Endothelial cell (in vitro differentiated cells): ENCODE measurements around the gene MTRFR. TPM values are rescaled to one million over a fixed set of nuclear protein-coding genes. Genes with fewer than 3 reads are reported as not detected.

ENCODE experiments used
- DNase-seq: peaks from one replicate; pipeline ENCODE4 v3.0.0; 2021; ENCODE audit warnings: low spot score
- H3K27ac Mint-ChIP-seq: one replicate; pipeline ENCODE4 v1.8.0; 2021; ENCODE audit warnings: mixed read lengths, inconsistent platforms; ENCODE audit not compliant: unreplicated experiment
- H3K27me3 Mint-ChIP-seq: one replicate; pipeline ENCODE4 v1.8.0; 2021; ENCODE audit warnings: mild to moderate bottlenecking, moderate library complexity, mixed read lengths, inconsistent platforms; ENCODE audit not compliant: unreplicated experiment
- H3K36me3 Mint-ChIP-seq: one replicate; pipeline ENCODE4 v1.8.0; 2021; ENCODE audit warnings: mild to moderate bottlenecking, low read depth, mixed read lengths, inconsistent platforms; ENCODE audit not compliant: unreplicated experiment
- H3K4me1 Mint-ChIP-seq: one replicate; pipeline ENCODE4 v1.8.0; 2021; ENCODE audit warnings: mild to moderate bottlenecking, mixed read lengths, inconsistent platforms; ENCODE audit not compliant: unreplicated experiment
- H3K4me3 Mint-ChIP-seq: one replicate; pipeline ENCODE4 v1.8.0; 2021; ENCODE audit warnings: mild to moderate bottlenecking, mixed read lengths, inconsistent platforms; ENCODE audit not compliant: unreplicated experiment
- H3K9me3 Mint-ChIP-seq: one replicate; pipeline ENCODE4 v1.8.0; 2021; ENCODE audit warnings: mixed read lengths, inconsistent platforms; ENCODE audit not compliant: unreplicated experiment
- total RNA-seq: library from RNA; stranded (reverse); fragmentation: NEBNext Ultra II Directional; extraction: Animal tissue kit (Norgen Biotek cat#: 25700); gene quantifications from one replicate; pipeline ENCODE4 v1.2.1, GENCODE V29; 2021; ENCODE audit not compliant: unreplicated experiment
- TF ChIP-seq, protein P1 (sequence below): fragments of 200-600 bp; sonication (generic); IDR thresholded peaks from one replicate; pipeline ENCODE4 v1.5.0; 2021; ENCODE audit warnings: antibody characterized with exemption; ENCODE audit not compliant: unreplicated experiment

MTRFR gene
- total RNA-seq, 1 donor from 2014 or later, result 11.6 TPM

DNA sequence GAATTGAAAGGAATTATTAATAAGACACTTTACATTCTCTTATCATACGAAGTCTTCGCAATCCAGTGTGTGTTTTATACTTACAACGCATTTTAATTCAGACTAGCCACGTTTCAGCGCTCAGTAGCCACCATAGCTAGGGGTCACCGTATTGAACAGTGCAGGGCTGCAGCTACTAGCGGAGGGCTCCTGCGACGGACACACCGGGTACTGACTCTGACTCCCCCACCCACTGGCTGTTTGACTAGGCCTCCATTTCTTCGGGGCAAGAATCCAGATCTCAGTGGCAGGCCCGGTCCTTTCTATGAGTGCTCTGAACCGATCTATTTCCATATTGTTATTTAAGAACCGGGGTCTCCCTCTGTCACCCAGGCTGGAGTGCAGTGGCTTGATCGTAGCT is 39.9 kb downstream of the MTRFR start:
- peak overlapping the region; percentile 73 for H3K4me3 Mint-ChIP-seq
- TF ChIP-seq, protein P1, sequence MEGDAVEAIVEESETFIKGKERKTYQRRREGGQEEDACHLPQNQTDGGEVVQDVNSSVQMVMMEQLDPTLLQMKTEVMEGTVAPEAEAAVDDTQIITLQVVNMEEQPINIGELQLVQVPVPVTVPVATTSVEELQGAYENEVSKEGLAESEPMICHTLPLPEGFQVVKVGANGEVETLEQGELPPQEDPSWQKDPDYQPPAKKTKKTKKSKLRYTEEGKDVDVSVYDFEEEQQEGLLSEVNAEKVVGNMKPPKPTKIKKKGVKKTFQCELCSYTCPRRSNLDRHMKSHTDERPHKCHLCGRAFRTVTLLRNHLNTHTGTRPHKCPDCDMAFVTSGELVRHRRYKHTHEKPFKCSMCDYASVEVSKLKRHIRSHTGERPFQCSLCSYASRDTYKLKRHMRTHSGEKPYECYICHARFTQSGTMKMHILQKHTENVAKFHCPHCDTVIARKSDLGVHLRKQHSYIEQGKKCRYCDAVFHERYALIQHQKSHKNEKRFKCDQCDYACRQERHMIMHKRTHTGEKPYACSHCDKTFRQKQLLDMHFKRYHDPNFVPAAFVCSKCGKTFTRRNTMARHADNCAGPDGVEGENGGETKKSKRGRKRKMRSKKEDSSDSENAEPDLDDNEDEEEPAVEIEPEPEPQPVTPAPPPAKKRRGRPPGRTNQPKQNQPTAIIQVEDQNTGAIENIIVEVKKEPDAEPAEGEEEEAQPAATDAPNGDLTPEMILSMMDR, result no peak
- H3K27me3 Mint-ChIP-seq, result peaks cover 7% of the 10 kb centered on the region
- H3K4me1 Mint-ChIP-seq, result peaks cover 18% of the 10 kb centered on the region
- H3K27ac Mint-ChIP-seq, result no peak overlapping the region
- H3K36me3 Mint-ChIP-seq, result peaks cover 3% of the 10 kb centered on the region
- no peak for DNase-seq
- H3K9me3 Mint-ChIP-seq, result no peaks in the 10 kb centered on the region

DNA sequence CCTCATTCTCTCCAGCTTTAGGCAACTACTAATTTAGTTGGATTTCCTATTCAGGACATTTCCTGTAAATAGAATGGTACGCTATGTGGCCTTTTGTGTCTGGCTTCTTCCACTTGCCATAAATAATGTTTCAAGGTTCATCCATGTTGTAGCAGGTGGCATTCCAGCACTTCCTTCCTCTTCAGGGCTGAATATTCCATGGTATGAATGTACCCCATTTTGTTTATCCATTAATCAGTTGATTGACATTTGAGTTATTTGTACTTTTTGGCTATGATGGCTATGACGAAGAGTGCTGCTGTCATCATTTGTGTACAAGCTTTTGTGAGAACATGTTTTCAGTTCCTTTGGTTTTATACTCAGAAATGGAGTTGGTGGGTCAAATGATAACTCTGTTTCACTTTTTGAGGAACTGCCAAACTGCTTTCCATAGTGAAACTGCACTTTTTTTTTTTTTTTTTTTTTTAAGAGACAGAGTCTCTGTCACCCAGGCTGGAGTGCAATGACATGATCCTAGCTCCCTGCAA is 44.9 kb downstream of the MTRFR start:
- H3K27me3 Mint-ChIP-seq, result no peaks in the 10 kb centered on the region
- no peaks in the 10 kb centered on the region for H3K36me3 Mint-ChIP-seq
- H3K4me3 Mint-ChIP-seq, result no peak overlapping the region
- no peaks in the 10 kb centered on the region for H3K9me3 Mint-ChIP-seq
- peaks cover 3% of the 10 kb centered on the region for H3K4me1 Mint-ChIP-seq
- no peak for DNase-seq
- TF ChIP-seq, protein P1, result no peak
- H3K27ac Mint-ChIP-seq, result no peak overlapping the region

DNA sequence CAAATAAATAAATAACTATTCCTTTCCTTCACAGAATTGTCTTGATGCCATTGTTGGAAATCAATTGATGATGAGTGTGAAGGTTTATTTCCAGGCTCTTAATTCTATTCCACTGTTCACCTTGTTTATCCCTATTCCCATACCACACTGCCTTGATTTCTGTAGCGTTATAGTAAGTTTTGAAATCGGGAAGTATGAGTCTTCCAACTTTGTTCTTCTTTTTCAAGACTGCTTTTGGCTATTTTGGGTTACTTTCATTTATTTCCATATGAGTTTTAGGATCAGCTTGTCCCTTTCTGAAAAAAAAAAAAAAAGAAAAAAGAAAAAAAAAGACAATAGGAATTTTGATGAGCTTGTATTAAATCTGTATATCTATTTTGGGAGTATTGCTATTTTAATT is 47.7 kb downstream of the MTRFR start:
- H3K27ac Mint-ChIP-seq, result no peak overlapping the region
- TF ChIP-seq, protein P1, result no peak

DNA sequence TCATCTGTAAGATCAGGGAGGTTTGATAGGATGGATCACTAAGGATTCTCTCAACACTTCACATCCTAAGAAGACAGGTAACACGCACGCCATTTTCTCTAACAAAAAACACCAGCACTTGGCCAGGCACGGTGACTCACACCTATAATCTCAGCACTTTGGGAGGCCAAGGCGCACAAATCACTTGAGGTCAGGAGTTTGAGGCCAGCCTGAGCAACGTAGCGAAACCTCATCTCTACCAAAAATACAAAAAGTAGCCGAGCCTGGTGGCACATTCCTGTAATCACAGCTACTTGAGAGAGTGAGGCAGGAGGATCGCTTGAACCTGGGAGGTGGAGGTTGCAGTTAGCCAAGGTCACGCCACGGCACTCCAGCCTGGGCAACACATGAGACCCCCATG is 48.9 kb downstream of the MTRFR start:
- no peak overlapping the region for H3K27ac Mint-ChIP-seq
- no peak for DNase-seq
- H3K4me1 Mint-ChIP-seq, result peaks cover 3% of the 10 kb centered on the region
- no peaks in the 10 kb centered on the region for H3K36me3 Mint-ChIP-seq
- H3K27me3 Mint-ChIP-seq, result peaks cover 2% of the 10 kb centered on the region
- H3K9me3 Mint-ChIP-seq, result no peaks in the 10 kb centered on the region
- TF ChIP-seq, protein P1, result no peak
- no peak overlapping the region for H3K4me3 Mint-ChIP-seq

More for the DNA sequence above, 47.7 kb downstream of the MTRFR start:
- Mint-ChIP-seq H3K9me3 (no peaks in the 10 kb centered on the region), H3K27me3 (no peaks in the 10 kb centered on the region), H3K4me3 (no peak overlapping the region), H3K36me3 (no peaks in the 10 kb centered on the region), H3K4me1 (peaks cover 3% of the 10 kb centered on the region)
- DNase-seq, result no peak

DNA sequence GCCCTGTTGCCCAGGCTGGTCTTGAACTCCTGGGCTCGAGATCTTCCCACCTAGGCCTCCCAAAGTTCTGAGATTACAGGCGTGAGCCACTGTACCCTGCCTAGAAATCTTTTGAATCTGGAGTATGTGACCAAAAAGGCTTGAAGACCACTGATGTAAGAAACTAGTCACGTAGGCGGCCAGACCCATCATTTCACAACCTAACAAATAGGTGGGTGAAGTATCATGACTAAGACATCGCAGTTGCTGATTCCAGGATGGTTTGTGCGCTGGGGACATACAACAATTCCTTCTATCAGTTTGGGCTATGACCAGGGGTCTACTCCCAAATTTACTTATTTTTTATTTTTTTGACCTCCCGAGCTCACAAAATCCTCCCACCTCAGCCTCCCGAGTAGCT is 50.2 kb downstream of the MTRFR start:
- no peak for DNase-seq
- H3K27me3 Mint-ChIP-seq, result peaks cover 2% of the 10 kb centered on the region
- TF ChIP-seq, protein P1, result no peak
- H3K9me3 Mint-ChIP-seq, result no peaks in the 10 kb centered on the region
- no peaks in the 10 kb centered on the region for H3K36me3 Mint-ChIP-seq
- no peaks in the 10 kb centered on the region for H3K4me1 Mint-ChIP-seq
- no peak overlapping the region for H3K4me3 Mint-ChIP-seq
- H3K27ac Mint-ChIP-seq, result no peak overlapping the region
